Epithelial cell of proximal tubule (primary cell): Measurements from ENCODE around the gene ELSPBP1. TPM values are rescaled to one million over a fixed set of nuclear protein-coding genes. Genes with fewer than 3 reads are reported as not detected.

Experiments used
- DNase-seq: peaks from one replicate; pipeline ENCODE4 v3.0.0-alpha.2; 2011; ENCODE audit warnings: low read depth
- H3K4me3 ChIP-seq: 2 replicates; pipeline ENCODE4 v1.5.1; 2011; ENCODE audit warnings: low read depth, mild to moderate bottlenecking, low read length
- CTCF ChIP-seq: conservative IDR thresholded peaks from 2 replicates; pipeline ENCODE4 v1.5.1; 2012; ENCODE audit warnings: low read depth, mild to moderate bottlenecking, low read length
- total RNA-seq: library from RNA; depleted of rRNA; stranded (reverse); fragments of >200 nt; gene quantifications from 2 replicates; pipeline ENCODE4 v1.2.3, GENCODE V29; 2015

ELSPBP1 gene
- total RNA-seq, 1 donor from 2014 or later, result not detected

- no peak for DNase-seq
- no peak for TF ChIP-seq CTCF
- H3K4me3 ChIP-seq, result no peak overlapping the region
Observed at GRCh38 chr19:48041877-48042580, 47.6 kb downstream of the ELSPBP1 start.

- no peak for DNase-seq
- no peak within 1 kb of the TSS for H3K4me3 ChIP-seq
- no peak for TF ChIP-seq CTCF
Observed at GRCh38 chr19:48043675-48044258, 49.3 kb downstream of the ELSPBP1 start, which contains the start of gene CABP5. TSS of gene CABP5 (minus strand) at chr19:48044079. CDS start at chr19:48043922, 157 bp downstream.

- TF ChIP-seq CTCF, result no peak
- H3K4me3 ChIP-seq, result no peak overlapping the region
- no peak for DNase-seq
Observed at GRCh38 chr19:48044561-48044960, 50.1 kb downstream of the ELSPBP1 start.

- H3K4me3 ChIP-seq, result no peak overlapping the region
- no peak for DNase-seq
- no peak for TF ChIP-seq CTCF
Observed at GRCh38 chr19:48051335-48052033, 57.1 kb downstream of the ELSPBP1 start.

GRCh38 chr19:48053076-48053475 is 58.6 kb downstream of the ELSPBP1 start:
- DNase-seq, result no peak
- no peak overlapping the region for H3K4me3 ChIP-seq
- TF ChIP-seq CTCF, result no peak

GRCh38 chr19:48053856-48054255 is 59.4 kb downstream of the ELSPBP1 start:
- no peak overlapping the region for H3K4me3 ChIP-seq
- DNase-seq, result no peak
- TF ChIP-seq CTCF, result no peak
